Endothelial cell (in vitro differentiated cells): ENCODE results near the gene EXPH5. TPM values are rescaled to one million over a fixed set of nuclear protein-coding genes. Genes with fewer than 3 reads are reported as not detected.
"Not testable (repeated sequence)": the region's sequence is repeated elsewhere in the genome, so short reads cannot be mapped to it uniquely, and the experiment has no call there.

Experiments used
- DNase-seq: peaks from one replicate; pipeline ENCODE4 v3.0.0; 2021; ENCODE audit warnings: low spot score
- H3K27ac Mint-ChIP-seq: one replicate; pipeline ENCODE4 v1.8.0; 2021; ENCODE audit warnings: mixed read lengths, inconsistent platforms; ENCODE audit not compliant: unreplicated experiment
- H3K27me3 Mint-ChIP-seq: one replicate; pipeline ENCODE4 v1.8.0; 2021; ENCODE audit warnings: mild to moderate bottlenecking, moderate library complexity, mixed read lengths, inconsistent platforms; ENCODE audit not compliant: unreplicated experiment
- H3K36me3 Mint-ChIP-seq: one replicate; pipeline ENCODE4 v1.8.0; 2021; ENCODE audit warnings: mild to moderate bottlenecking, low read depth, mixed read lengths, inconsistent platforms; ENCODE audit not compliant: unreplicated experiment
- H3K4me1 Mint-ChIP-seq: one replicate; pipeline ENCODE4 v1.8.0; 2021; ENCODE audit warnings: mild to moderate bottlenecking, mixed read lengths, inconsistent platforms; ENCODE audit not compliant: unreplicated experiment
- H3K4me3 Mint-ChIP-seq: one replicate; pipeline ENCODE4 v1.8.0; 2021; ENCODE audit warnings: mild to moderate bottlenecking, mixed read lengths, inconsistent platforms; ENCODE audit not compliant: unreplicated experiment
- H3K9me3 Mint-ChIP-seq: one replicate; pipeline ENCODE4 v1.8.0; 2021; ENCODE audit warnings: mixed read lengths, inconsistent platforms; ENCODE audit not compliant: unreplicated experiment
- total RNA-seq: library from RNA; stranded (reverse); fragmentation: NEBNext Ultra II Directional; extraction: Animal tissue kit (Norgen Biotek cat#: 25700); gene quantifications from one replicate; pipeline ENCODE4 v1.2.1, GENCODE V29; 2021; ENCODE audit not compliant: unreplicated experiment
- TF ChIP-seq, protein P1 (sequence below): fragments of 200-600 bp; sonication (generic); IDR thresholded peaks from one replicate; pipeline ENCODE4 v1.5.0; 2021; ENCODE audit warnings: antibody characterized with exemption; ENCODE audit not compliant: unreplicated experiment

EXPH5 gene
- total RNA-seq, 1 donor from 2014 or later = 0.62 TPM

DNA sequence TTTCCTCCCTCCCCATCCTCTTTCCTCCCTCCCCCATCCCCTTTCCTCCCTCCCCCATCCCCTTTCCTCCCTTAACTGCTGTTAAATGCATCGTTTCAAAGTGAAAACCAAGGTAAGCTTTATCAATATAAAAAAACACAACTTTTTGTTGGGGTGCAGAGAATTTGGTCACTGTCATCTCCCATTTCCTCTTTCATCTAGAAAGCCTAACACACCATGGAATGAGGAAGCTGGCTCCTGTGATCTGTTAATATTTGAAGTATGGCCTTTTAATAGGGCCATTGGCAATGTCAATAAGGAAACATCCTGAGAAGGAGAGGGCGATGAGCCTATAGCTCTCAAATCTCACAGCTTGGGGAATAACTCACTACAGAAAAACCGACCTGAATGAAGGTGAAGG lies 7.0 kb downstream of the EXPH5 start:
- TF ChIP-seq, protein P1, sequence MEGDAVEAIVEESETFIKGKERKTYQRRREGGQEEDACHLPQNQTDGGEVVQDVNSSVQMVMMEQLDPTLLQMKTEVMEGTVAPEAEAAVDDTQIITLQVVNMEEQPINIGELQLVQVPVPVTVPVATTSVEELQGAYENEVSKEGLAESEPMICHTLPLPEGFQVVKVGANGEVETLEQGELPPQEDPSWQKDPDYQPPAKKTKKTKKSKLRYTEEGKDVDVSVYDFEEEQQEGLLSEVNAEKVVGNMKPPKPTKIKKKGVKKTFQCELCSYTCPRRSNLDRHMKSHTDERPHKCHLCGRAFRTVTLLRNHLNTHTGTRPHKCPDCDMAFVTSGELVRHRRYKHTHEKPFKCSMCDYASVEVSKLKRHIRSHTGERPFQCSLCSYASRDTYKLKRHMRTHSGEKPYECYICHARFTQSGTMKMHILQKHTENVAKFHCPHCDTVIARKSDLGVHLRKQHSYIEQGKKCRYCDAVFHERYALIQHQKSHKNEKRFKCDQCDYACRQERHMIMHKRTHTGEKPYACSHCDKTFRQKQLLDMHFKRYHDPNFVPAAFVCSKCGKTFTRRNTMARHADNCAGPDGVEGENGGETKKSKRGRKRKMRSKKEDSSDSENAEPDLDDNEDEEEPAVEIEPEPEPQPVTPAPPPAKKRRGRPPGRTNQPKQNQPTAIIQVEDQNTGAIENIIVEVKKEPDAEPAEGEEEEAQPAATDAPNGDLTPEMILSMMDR = no peak
- H3K4me1 Mint-ChIP-seq = peaks cover 12% of the 10 kb centered on the region
- peaks cover 2% of the 10 kb centered on the region for H3K27me3 Mint-ChIP-seq
- DNase-seq = no peak
- no peaks in the 10 kb centered on the region for H3K9me3 Mint-ChIP-seq
- no peaks in the 10 kb centered on the region for H3K36me3 Mint-ChIP-seq
- no peak overlapping the region for H3K27ac Mint-ChIP-seq
- no peak overlapping the region for H3K4me3 Mint-ChIP-seq

DNA sequence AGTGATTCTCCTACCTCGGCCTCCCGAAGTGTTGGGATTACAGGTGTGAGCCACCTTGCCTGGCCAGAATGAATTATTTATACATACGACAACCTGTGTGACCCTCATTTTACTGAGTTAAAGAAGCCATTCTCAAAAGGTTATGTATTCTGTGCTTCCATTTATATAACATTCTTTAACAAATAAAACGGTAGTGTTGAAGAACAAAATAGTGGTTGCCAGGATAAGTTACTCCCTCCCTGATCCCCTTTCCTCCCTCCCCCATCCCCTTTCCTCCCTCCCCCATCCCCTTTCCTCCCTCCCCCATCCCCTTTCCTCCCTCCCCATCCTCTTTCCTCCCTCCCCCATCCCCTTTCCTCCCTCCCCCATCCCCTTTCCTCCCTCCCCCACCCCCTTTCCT lies 7.4 kb downstream of the EXPH5 start:
- not testable (repeated sequence) for H3K36me3 Mint-ChIP-seq, H3K9me3 Mint-ChIP-seq, H3K4me3 Mint-ChIP-seq, H3K27ac Mint-ChIP-seq, H3K27me3 Mint-ChIP-seq, DNase-seq
- peaks cover 12% of the 10 kb centered on the region for H3K4me1 Mint-ChIP-seq

DNA sequence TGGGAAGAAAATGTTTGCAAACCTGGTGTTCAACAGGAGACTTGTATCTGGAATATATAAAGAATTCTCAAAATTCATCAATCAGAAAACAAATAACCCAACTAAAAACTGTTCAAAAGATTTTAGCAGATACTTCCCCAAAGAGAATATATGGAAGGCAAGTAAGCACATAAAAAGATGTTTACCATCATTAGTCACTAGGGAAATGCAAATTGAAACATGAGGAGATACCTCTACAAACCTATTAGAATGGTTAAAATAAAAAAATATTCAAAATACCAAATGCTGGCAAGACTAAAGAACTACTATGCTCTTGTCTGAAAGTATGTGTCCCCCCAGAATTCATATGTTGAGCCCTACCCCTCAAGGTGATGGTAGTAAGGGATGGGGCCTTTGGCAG lies 8.6 kb downstream of the EXPH5 start:
- Mint-ChIP-seq H3K27me3 (peaks cover 2% of the 10 kb centered on the region), H3K4me3 (no peak overlapping the region), H3K9me3 (no peaks in the 10 kb centered on the region), H3K4me1 (peaks cover 12% of the 10 kb centered on the region), H3K27ac (no peak overlapping the region), H3K36me3 (no peaks in the 10 kb centered on the region)
- DNase-seq = no peak
- TF ChIP-seq, protein P1 = no peak

DNA sequence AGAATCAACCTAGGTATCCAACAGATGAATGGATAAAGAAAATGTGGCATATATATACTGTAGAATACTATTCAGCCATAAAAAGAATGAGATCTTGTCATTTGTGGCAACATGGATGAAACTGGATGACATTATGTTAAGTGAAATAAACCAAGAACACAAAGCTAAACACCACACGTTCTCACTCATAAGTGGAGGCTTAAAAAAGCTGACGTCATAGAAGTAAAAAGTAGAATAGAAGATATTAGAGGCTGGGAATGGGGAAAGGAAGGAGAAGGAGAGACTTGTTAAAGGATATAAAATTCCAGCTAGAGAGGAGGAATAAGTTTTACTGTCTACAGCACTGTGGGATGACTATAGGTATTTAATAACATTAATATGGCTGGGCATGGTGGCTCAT lies 12.9 kb downstream of the EXPH5 start:
- H3K27ac Mint-ChIP-seq = no peak overlapping the region
- H3K9me3 Mint-ChIP-seq = no peaks in the 10 kb centered on the region
- TF ChIP-seq, protein P1 = no peak
- peaks cover 2% of the 10 kb centered on the region for H3K27me3 Mint-ChIP-seq
- H3K36me3 Mint-ChIP-seq = no peaks in the 10 kb centered on the region
- H3K4me1 Mint-ChIP-seq = no peaks in the 10 kb centered on the region
- no peak for DNase-seq
- H3K4me3 Mint-ChIP-seq = no peak overlapping the region

DNA sequence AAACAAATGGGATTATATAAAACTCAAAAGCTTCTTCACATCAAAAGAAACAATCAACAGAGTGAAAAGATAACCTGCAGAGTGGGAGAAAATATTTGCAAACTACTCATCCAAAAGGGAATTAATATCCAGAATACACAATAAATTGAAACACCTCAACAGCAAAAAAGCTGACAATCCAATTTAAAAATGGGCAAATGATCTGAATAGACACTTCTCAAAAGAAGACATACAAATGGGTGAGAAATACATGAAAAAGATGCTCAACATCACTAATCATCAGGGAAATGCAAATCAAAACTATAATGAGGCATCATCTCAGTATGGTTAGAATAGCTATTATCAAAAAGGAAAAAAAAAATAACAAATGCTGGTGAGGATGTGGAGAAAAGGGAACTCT lies 13.5 kb downstream of the EXPH5 start:
- Mint-ChIP-seq H3K27ac (no peak overlapping the region), H3K4me1 (no peaks in the 10 kb centered on the region), H3K27me3 (peaks cover 2% of the 10 kb centered on the region), H3K4me3 (no peak overlapping the region), H3K9me3 (no peaks in the 10 kb centered on the region), H3K36me3 (no peaks in the 10 kb centered on the region)
- TF ChIP-seq, protein P1 = no peak
- no peak for DNase-seq

DNA sequence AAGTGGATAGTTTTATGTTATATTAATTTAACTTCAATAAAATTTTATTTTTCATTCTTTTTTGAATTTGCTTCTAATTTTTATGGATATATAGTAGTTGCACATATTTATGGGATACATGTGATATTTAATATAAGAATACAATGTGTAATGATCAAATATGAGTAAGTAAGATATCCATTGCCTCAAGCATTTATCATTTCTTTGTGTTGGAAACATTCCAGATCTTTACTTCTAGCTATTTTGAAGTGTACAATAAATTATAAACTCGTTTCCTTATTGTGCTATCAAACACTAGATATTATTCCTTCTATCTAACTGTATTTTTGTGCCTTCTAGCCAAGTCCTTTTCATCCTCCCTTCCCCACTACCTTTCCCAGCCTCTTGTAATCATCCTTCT lies 17.0 kb downstream of the EXPH5 start:
- TF ChIP-seq, protein P1 = no peak
- Mint-ChIP-seq H3K27me3 (peaks cover 2% of the 10 kb centered on the region), H3K36me3 (no peaks in the 10 kb centered on the region), H3K9me3 (no peaks in the 10 kb centered on the region), H3K27ac (no peak overlapping the region), H3K4me1 (no peaks in the 10 kb centered on the region), H3K4me3 (no peak overlapping the region)
- DNase-seq = no peak
